Keratinocyte (primary cell): ENCODE measurements around the gene HECTD2. TPM values are rescaled to one million over a fixed set of nuclear protein-coding genes. Genes with fewer than 3 reads are reported as not detected.
A peak's percentile ranks its signal among the peaks of the same experiment; 100 is the strongest.

Source experiments
- DNase-seq: peaks from one replicate; pipeline ENCODE4 v3.0.0-alpha.2; 2011; ENCODE audit warnings: low read depth, missing footprints, low spot score
- FAIRE-seq: peaks from 2 replicates; lab custom pipeline; 2011; peaks lifted over from hg19 to GRCh38; lab: Jason Lieb, UNC
- H2AFZ ChIP-seq: 2 replicates; pipeline ENCODE4 v1.6.0; 2012; ENCODE audit warnings: low read length, control low read depth, inconsistent platforms; ENCODE audit not compliant: control insufficient read depth
- H3K27ac ChIP-seq: 2 replicates; pipeline ENCODE4 v1.5.1; 2011; ENCODE audit warnings: low read length; ENCODE audit not compliant: control insufficient read depth, insufficient read depth
- H3K27me3 ChIP-seq: 3 replicates; pipeline ENCODE4 v1.6.0; 2011; ENCODE audit warnings: low read length; ENCODE audit not compliant: control insufficient read depth, insufficient read depth; ENCODE audit errors: extremely low read depth
- H3K36me3 ChIP-seq, 2 experiments: 2 replicates in 1 of 2; 3 replicates in 1 of 2; pipeline ENCODE4 v1.5.1; 2011; ENCODE audit warnings: low read length in 2 of 2, mild to moderate bottlenecking in 1 of 2; ENCODE audit not compliant: control insufficient read depth in 2 of 2, insufficient read depth in 2 of 2; ENCODE audit errors: extremely low read depth in 1 of 2
- H3K4me1 ChIP-seq: 3 replicates; pipeline ENCODE4 v1.5.1; 2011; ENCODE audit warnings: low read length; ENCODE audit not compliant: control insufficient read depth, insufficient read depth; ENCODE audit errors: extremely low read depth
- H3K4me2 ChIP-seq: 3 replicates; pipeline ENCODE4 v1.6.0; 2011; ENCODE audit warnings: low read depth, low read length; ENCODE audit not compliant: control insufficient read depth, insufficient read depth; ENCODE audit errors: extremely low read depth
- H3K4me3 ChIP-seq, 3 experiments: fragments of 200-600 bp in 1 of 3; sonication (generic) in 1 of 3; 2 replicates in 2 of 3; 3 replicates in 1 of 3; pipeline ENCODE4 v1.5.1; 2011 to 2016; ENCODE audit warnings: low read length in 3 of 3, mild to moderate bottlenecking in 3 of 3, control low read depth in 2 of 3, inconsistent platforms in 1 of 3, low read depth in 1 of 3, mixed read lengths in 1 of 3, mixed run types in 1 of 3, moderate library complexity in 1 of 3; ENCODE audit not compliant: control insufficient read depth in 2 of 3, insufficient read depth in 2 of 3; ENCODE audit errors: extremely low read depth in 1 of 3
- H3K79me2 ChIP-seq: 2 replicates; pipeline ENCODE4 v1.6.0; 2012; ENCODE audit warnings: low read length; ENCODE audit not compliant: control insufficient read depth, insufficient read depth
- H3K9ac ChIP-seq: 3 replicates; pipeline ENCODE4 v1.6.0; 2011; ENCODE audit warnings: low read length; ENCODE audit not compliant: control insufficient read depth, insufficient read depth; ENCODE audit errors: extremely low read depth
- H3K9me1 ChIP-seq: 3 replicates; pipeline ENCODE4 v1.6.0; 2011; ENCODE audit warnings: low read length; ENCODE audit not compliant: control insufficient read depth, insufficient read depth; ENCODE audit errors: extremely low read depth
- H3K9me3 ChIP-seq: 2 replicates; pipeline ENCODE4 v1.5.1; 2012; ENCODE audit warnings: low read depth, low read length; ENCODE audit not compliant: control insufficient read depth
- H4K20me1 ChIP-seq: 3 replicates; pipeline ENCODE4 v1.6.0; 2011; ENCODE audit warnings: low read length; ENCODE audit not compliant: control insufficient read depth, insufficient read depth; ENCODE audit errors: extremely low read depth
- CTCF ChIP-seq, 3 experiments: IDR thresholded peaks in 1 of 3; conservative IDR thresholded peaks in 1 of 3; optimal IDR thresholded peaks in 1 of 3; 2 replicates in 2 of 3; 3 replicates in 1 of 3; pipeline versions ENCODE3 to v1.5.1; 2011; ENCODE audit warnings: low read length in 3 of 3, mild to moderate bottlenecking in 3 of 3, moderate library complexity in 2 of 3, control low read depth in 1 of 3, inconsistent platforms in 1 of 3; ENCODE audit not compliant: insufficient read depth in 2 of 3; ENCODE audit errors: extremely low read depth in 1 of 3
- EZH2 ChIP-seq: IDR thresholded peaks from one replicate; pipeline ENCODE4 v1.6.1; 2012; ENCODE audit warnings: inconsistent platforms, mild to moderate bottlenecking, low read length, moderate library complexity
- dilution Hi-C: fragments of 300-500 bp; cut with MboI; formaldehyde crosslinking; loops from one replicate; pipeline ENCODE4 v1.7.0; 2020; ENCODE audit warnings: low sequenced_read_pairs; ENCODE audit not compliant: extremely low pct_ligation_motif_present
- polyA plus RNA-seq, 5 experiments: library from polyadenylated mRNA; depleted of rRNA in 3 of 5; stranded (reverse) in 3 of 5; stranded (forward) in 1 of 5; unstranded in 1 of 5; fragments of >200 nt; gene quantifications; 1 replicate in 1 of 5; 2 replicates in 3 of 5; 3 replicates in 1 of 5; pipeline versions ENCODE4 v1.2.1 to v1.2.3, GENCODE V29; 2011 to 2012; ENCODE audit warnings: missing spikeins in 2 of 5, low read depth in 1 of 5, low replicate concordance in 1 of 5

Gene HECTD2
- polyA plus RNA-seq, 1 donor (not counting 4 experiments of a cell fraction or from before 2014, with no cell fraction given), result 2.2 TPM

GRCh38 chr10:91552274-91553095 lies 142.3 kb downstream of the HECTD2 start:
- FAIRE-seq, result no peak
- H3K4me1 ChIP-seq, result peaks cover 22% of the 10 kb centered on the region

GRCh38 chr10:91555455-91555854 lies 145.3 kb downstream of the HECTD2 start:
- peak overlapping the region; percentile 42 for H3K27ac ChIP-seq
- no peaks in the 10 kb centered on the region for H3K27me3 ChIP-seq
- peaks cover 22% of the 10 kb centered on the region for H3K4me1 ChIP-seq
- H3K4me3 ChIP-seq, result no peak overlapping the region
- H3K9ac ChIP-seq, result peak overlapping the region; percentile 10
- FAIRE-seq (no peak), DNase-seq (no peak)
- no peaks in the 10 kb centered on the region for H3K36me3 ChIP-seq
- TF ChIP-seq EZH2 (no peak), CTCF (optimal IDR thresholded peaks at IDR 0.05 in 1 of 3, IDR thresholded peaks at IDR 0.05 in 1 of 3, conservative IDR thresholded peaks at IDR 0.05 in 1 of 3; ENCODE audit: extremely low read depth in 1 of 3, insufficient read depth in 2 of 3, low read length in 3 of 3) (no peak)
- H4K20me1 ChIP-seq, result no peaks in the 10 kb centered on the region
- dilution Hi-C loops, result no loop called here
- no peaks in the 10 kb centered on the region for H3K9me1 ChIP-seq
- H2AFZ ChIP-seq, result peak overlapping the region; percentile 98
- peak overlapping the region; percentile 52 for H3K4me2 ChIP-seq
- no peaks in the 10 kb centered on the region for H3K9me3 ChIP-seq
- H3K79me2 ChIP-seq, result no peaks in the 10 kb centered on the region

More at GRCh38 chr10:91552274-91553095, 142.3 kb downstream of the HECTD2 start:
- DNase-seq, result no peak
- no peak overlapping the region for H3K4me2 ChIP-seq
- H3K27me3 ChIP-seq, result no peaks in the 10 kb centered on the region
- H3K9ac ChIP-seq, result no peak overlapping the region
- no peaks in the 10 kb centered on the region for H3K36me3 ChIP-seq
- TF ChIP-seq EZH2, result no peak
- peak; percentile 27 to 81 (median 53) for TF ChIP-seq CTCF (optimal IDR thresholded peaks at IDR 0.05 in 1 of 3, IDR thresholded peaks at IDR 0.05 in 1 of 3, conservative IDR thresholded peaks at IDR 0.05 in 1 of 3; ENCODE audit: extremely low read depth in 1 of 3, insufficient read depth in 2 of 3, low read length in 3 of 3)
- H3K27ac ChIP-seq, result no peak overlapping the region
- no peak overlapping the region for H2AFZ ChIP-seq
- dilution Hi-C loops, result no loop called here
- H4K20me1 ChIP-seq, result no peaks in the 10 kb centered on the region
- H3K4me3 ChIP-seq, result no peak overlapping the region
- no peaks in the 10 kb centered on the region for H3K79me2 ChIP-seq
- no peaks in the 10 kb centered on the region for H3K9me3 ChIP-seq
- H3K9me1 ChIP-seq, result no peaks in the 10 kb centered on the region
